ACC112 (cell line): Measurements from ENCODE around the gene DNAJB6.

Source experiments
- H2AFZ ChIP-seq: fragments of 200-600 bp; sonication (generic); one replicate; pipeline ENCODE4 v1.6.0; 2017; ENCODE audit warnings: antibody characterized with exemption, low read length; ENCODE audit not compliant: unreplicated experiment
- H3K27ac ChIP-seq: fragments of 200-600 bp; sonication (generic); 2 replicates; pipeline ENCODE4 v1.5.1; 2014; ENCODE audit warnings: low read depth, mild to moderate bottlenecking, antibody characterized with exemption, low read length, moderate library complexity
- H3K27me3 ChIP-seq: fragments of 200-600 bp; sonication (generic); 2 replicates; pipeline ENCODE4 v1.6.1; 2014; ENCODE audit warnings: mild to moderate bottlenecking, antibody characterized with exemption, low read length, moderate library complexity, mixed read lengths; ENCODE audit not compliant: insufficient read depth
- H3K36me3 ChIP-seq: fragments of 200-600 bp; sonication (generic); 2 replicates; pipeline ENCODE4 v1.6.1; 2016; ENCODE audit warnings: mild to moderate bottlenecking, antibody characterized with exemption, low read length, moderate library complexity, mixed read lengths; ENCODE audit not compliant: insufficient read depth
- H3K4me1 ChIP-seq: fragments of 200-600 bp; sonication (generic); one replicate; pipeline ENCODE4 v1.6.1; 2016; ENCODE audit warnings: low read length, mixed read lengths; ENCODE audit not compliant: insufficient read depth, unreplicated experiment, control insufficient read depth
- H3K4me3 ChIP-seq: fragments of 200-600 bp; sonication (generic); 2 replicates; pipeline ENCODE4 v1.5.1; 2014; ENCODE audit warnings: mild to moderate bottlenecking, low read depth, low read length
- H3K79me2 ChIP-seq: fragments of 200-600 bp; sonication (generic); one replicate; pipeline ENCODE4 v1.6.0; 2016; ENCODE audit warnings: low read length; ENCODE audit not compliant: control insufficient read depth, unreplicated experiment, insufficient read depth

The DNAJB6 gene

GRCh38 chr7:157410831-157411556, 74.2 kb downstream of the DNAJB6 start:
- Histone ChIP-seq H3K27me3 (no peaks in the 10 kb centered on the region), H3K4me3 (no peak overlapping the region), H3K36me3 (peaks cover 4% of the 10 kb centered on the region; the same call in 1 of the 2 replicates), H3K79me2 (no peaks in the 10 kb centered on the region), H3K27ac (no peak overlapping the region), H3K4me1 (peaks cover 12% of the 10 kb centered on the region), H2AFZ (no peak overlapping the region)

GRCh38 chr7:157411580-157411979, 74.8 kb downstream of the DNAJB6 start:
- H3K79me2 ChIP-seq: no peaks in the 10 kb centered on the region
- H3K4me1 ChIP-seq: peaks cover 11% of the 10 kb centered on the region
- H2AFZ ChIP-seq: no peak overlapping the region
- no peaks in the 10 kb centered on the region for H3K27me3 ChIP-seq
- H3K36me3 ChIP-seq: peaks cover 4% of the 10 kb centered on the region; the same call in 1 of the 2 replicates
- H3K4me3 ChIP-seq: no peak overlapping the region
- H3K27ac ChIP-seq: peak overlapping the region; percentile 72

GRCh38 chr7:157412021-157412443, 75.2 kb downstream of the DNAJB6 start:
- Histone ChIP-seq H3K79me2 (no peaks in the 10 kb centered on the region), H2AFZ (no peak overlapping the region), H3K4me1 (peaks cover 11% of the 10 kb centered on the region), H3K4me3 (no peak overlapping the region), H3K36me3 (peaks cover 4% of the 10 kb centered on the region; the same call in 1 of the 2 replicates), H3K27ac (peak overlapping the region; percentile 72), H3K27me3 (no peaks in the 10 kb centered on the region)

- no peak overlapping the region for H2AFZ ChIP-seq
- H3K27me3 ChIP-seq: no peaks in the 10 kb centered on the region
- H3K36me3 ChIP-seq: peaks cover 4% of the 10 kb centered on the region; the same call in 1 of the 2 replicates
- H3K79me2 ChIP-seq: no peaks in the 10 kb centered on the region
- no peak overlapping the region for H3K4me3 ChIP-seq
- peaks cover 11% of the 10 kb centered on the region for H3K4me1 ChIP-seq
- no peak overlapping the region for H3K27ac ChIP-seq
These were observed 75.8 kb downstream of the DNAJB6 start for GRCh38 chr7:157412491-157413180.

GRCh38 chr7:157413881-157414701, 77.3 kb downstream of the DNAJB6 start:
- Histone ChIP-seq H3K4me3 (no peak overlapping the region), H3K27ac (no peak overlapping the region), H3K27me3 (no peaks in the 10 kb centered on the region), H3K79me2 (no peaks in the 10 kb centered on the region), H2AFZ (no peak overlapping the region), H3K4me1 (peaks cover 11% of the 10 kb centered on the region), H3K36me3 (peaks cover 4% of the 10 kb centered on the region; the same call in 1 of the 2 replicates)

- H3K4me3 ChIP-seq: no peak overlapping the region
- peaks cover 11% of the 10 kb centered on the region for H3K4me1 ChIP-seq
- no peaks in the 10 kb centered on the region for H3K79me2 ChIP-seq
- H3K36me3 ChIP-seq: peaks cover 4% of the 10 kb centered on the region; the same call in 1 of the 2 replicates
- no peaks in the 10 kb centered on the region for H3K27me3 ChIP-seq
- no peak overlapping the region for H2AFZ ChIP-seq
- no peak overlapping the region for H3K27ac ChIP-seq
These were observed 77.9 kb downstream of the DNAJB6 start for GRCh38 chr7:157414702-157415096.

- no peak overlapping the region for H3K4me3 ChIP-seq
- H3K27me3 ChIP-seq: no peaks in the 10 kb centered on the region
- peaks cover 11% of the 10 kb centered on the region for H3K4me1 ChIP-seq
- no peak overlapping the region for H3K27ac ChIP-seq
- H2AFZ ChIP-seq: no peak overlapping the region
- H3K36me3 ChIP-seq: peaks cover 1% of the 10 kb centered on the region; the same call in 1 of the 2 replicates
- H3K79me2 ChIP-seq: no peaks in the 10 kb centered on the region
These were observed 78.7 kb downstream of the DNAJB6 start for GRCh38 chr7:157415486-157415885.

- Histone ChIP-seq H3K79me2 (no peaks in the 10 kb centered on the region), H3K4me3 (no peak overlapping the region), H3K36me3 (no peaks in the 10 kb centered on the region), H3K27me3 (no peaks in the 10 kb centered on the region), H2AFZ (no peak overlapping the region), H3K4me1 (peaks cover 11% of the 10 kb centered on the region), H3K27ac (no peak overlapping the region)
These were observed 79.2 kb downstream of the DNAJB6 start for GRCh38 chr7:157416011-157416410.

- H2AFZ ChIP-seq: no peak overlapping the region
- H3K27me3 ChIP-seq: no peaks in the 10 kb centered on the region
These were observed 81.6 kb downstream of the DNAJB6 start for GRCh38 chr7:157418204-157419034.

GRCh38 chr7:157419035-157419293, 82.2 kb downstream of the DNAJB6 start:
- Histone ChIP-seq H3K36me3 (no peaks in the 10 kb centered on the region), H3K79me2 (no peaks in the 10 kb centered on the region), H3K27me3 (no peaks in the 10 kb centered on the region), H3K27ac (no peak overlapping the region), H3K4me1 (no peaks in the 10 kb centered on the region), H3K4me3 (no peak overlapping the region), H2AFZ (no peak overlapping the region)

More at GRCh38 chr7:157418204-157419034, 81.6 kb downstream of the DNAJB6 start:
- no peaks in the 10 kb centered on the region for H3K36me3 ChIP-seq
- H3K4me3 ChIP-seq: no peak overlapping the region
- no peaks in the 10 kb centered on the region for H3K4me1 ChIP-seq
- no peak overlapping the region for H3K27ac ChIP-seq
- H3K79me2 ChIP-seq: no peaks in the 10 kb centered on the region
